Measurements from ENCODE around the gene ILK. TPM values are rescaled to one million over a fixed set of nuclear protein-coding genes. Genes with fewer than 3 reads are reported as not detected.

ILK gene
- total RNA-seq, 1 experiment from 2014 or later: 69.7 TPM

- no peaks in the 10 kb centered on the region for H3K9me2 ChIP-seq (ENCODE audit: insufficient read depth)
- ChIA-PET CTCF (no interaction called here), POLR2A (ENCODE audit: unreplicated experiment) (interaction anchor here (0.5 to 0.7 kb wide), 2 partner anchors 12 to 15 kb away, joined by 3 to 11 read pairs; partner anchors contain the start of gene TAF10)
- no peak overlapping the region for H3K4me3 ChIP-seq
- H3F3A ChIP-seq (ENCODE audit: insufficient read depth, low read depth): no peaks in the 10 kb centered on the region
- no peaks in the 10 kb centered on the region for H3K36me3 ChIP-seq (ENCODE audit: low read depth)
- H3K4me1 ChIP-seq (replicated peaks; ENCODE audit: insufficient read depth): no peaks in the 10 kb centered on the region
- no peaks in the 10 kb centered on the region for H3K79me2 ChIP-seq (ENCODE audit: low read depth)
- no peaks in the 10 kb centered on the region for H3K27me3 ChIP-seq (ENCODE audit: insufficient read depth, low read depth)
- TF ChIP-seq CTCF (conservative IDR thresholded peaks at IDR 0.05) (no peak), EZH2 (IDR thresholded peaks at IDR 0.05; ENCODE audit: low read depth) (no peak)
- no TSS peak for BruUV-seq (replicated peaks)
- no peak overlapping the region for H2AFZ ChIP-seq
- H3K4me2 ChIP-seq: no peak overlapping the region
- no peak for DNase-seq
- H3K9me3 ChIP-seq (ENCODE audit: insufficient read depth, low read depth): no peaks in the 10 kb centered on the region
- no peak overlapping the region for H3K27ac ChIP-seq
- no peaks in the 10 kb centered on the region for H4K20me1 ChIP-seq (ENCODE audit: insufficient read depth)
- intact Hi-C loops (cut with micrococcal nuclease; ENCODE audit: unreplicated experiment): no loop called here
Measured at GRCh38 chr11:6626971-6627761, 23.6 kb downstream of the ILK start.

DNA sequence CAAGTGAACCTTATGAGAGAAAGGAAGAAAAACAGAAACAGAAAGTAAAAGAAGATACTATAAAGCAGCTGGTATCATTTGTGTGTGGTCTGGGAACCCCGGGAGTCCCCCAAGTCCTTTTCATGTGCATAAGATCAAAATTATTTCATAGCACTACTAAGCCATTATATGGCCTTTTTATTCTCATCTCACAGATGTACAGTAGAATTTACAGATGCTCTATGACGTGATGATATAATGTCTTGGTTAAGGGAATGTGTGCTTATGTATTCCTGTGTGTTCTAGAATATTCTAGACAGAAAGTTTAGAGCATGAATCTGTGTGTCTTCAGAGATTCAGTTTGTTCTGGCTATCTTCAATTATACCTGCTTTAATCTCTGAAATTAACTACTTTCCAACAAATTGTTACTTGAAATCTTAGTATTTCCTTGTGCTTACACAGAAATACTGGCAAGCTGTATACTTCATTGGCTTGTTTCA lies 24.2 kb downstream of the ILK start:
- H3K4me3 ChIP-seq: no peak overlapping the region
- H3K4me2 ChIP-seq: no peak overlapping the region
- H2AFZ ChIP-seq: no peak overlapping the region
- POLR2A ChIA-PET (ENCODE audit: unreplicated experiment): interaction anchor here (0.5 to 0.7 kb wide), 2 partner anchors 11 to 16 kb away, joined by 3 to 11 read pairs; partner anchors contain the start of gene TAF10
- no peaks in the 10 kb centered on the region for H3K27me3 ChIP-seq (ENCODE audit: insufficient read depth, low read depth)
- CTCF ChIA-PET: no interaction called here
- H4K20me1 ChIP-seq (ENCODE audit: insufficient read depth): no peaks in the 10 kb centered on the region
- no peaks in the 10 kb centered on the region for H3K79me2 ChIP-seq (ENCODE audit: low read depth)
- H3K9me3 ChIP-seq (ENCODE audit: insufficient read depth, low read depth): no peaks in the 10 kb centered on the region
- no peak for TF ChIP-seq CTCF (conservative IDR thresholded peaks at IDR 0.05)
- no peak for TF ChIP-seq EZH2 (IDR thresholded peaks at IDR 0.05; ENCODE audit: low read depth)
- no peaks in the 10 kb centered on the region for H3F3A ChIP-seq (ENCODE audit: insufficient read depth, low read depth)
- DNase-seq: no peak
- H3K27ac ChIP-seq: no peak overlapping the region
- no peaks in the 10 kb centered on the region for H3K9me2 ChIP-seq (ENCODE audit: insufficient read depth)
- intact Hi-C loops (cut with micrococcal nuclease; ENCODE audit: unreplicated experiment): no loop called here
- no peaks in the 10 kb centered on the region for H3K4me1 ChIP-seq (replicated peaks; ENCODE audit: insufficient read depth)
- no TSS peak for BruUV-seq (replicated peaks)
- no peaks in the 10 kb centered on the region for H3K36me3 ChIP-seq (ENCODE audit: low read depth)

DNA sequence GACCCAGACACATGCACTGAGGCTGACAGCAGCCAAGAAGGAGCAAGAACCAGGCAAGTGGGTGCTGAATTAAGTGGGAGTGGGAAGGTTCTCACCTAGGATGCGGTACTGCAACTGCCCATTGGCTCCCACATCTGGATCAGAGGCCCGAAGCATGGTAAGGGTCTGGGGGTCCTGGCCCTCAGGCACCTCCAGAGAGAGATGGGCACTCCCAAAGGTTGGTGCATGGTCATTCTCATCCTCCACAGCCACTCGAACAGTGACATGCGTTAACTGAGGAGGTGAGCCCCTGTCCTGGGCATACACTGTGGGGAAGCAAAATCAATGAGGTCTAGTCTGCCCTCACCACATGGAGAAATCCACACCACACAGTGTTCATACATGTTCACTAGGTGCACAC lies 25.0 kb downstream of the ILK start:
- H3K79me2 ChIP-seq (ENCODE audit: low read depth): no peaks in the 10 kb centered on the region
- H3K9me3 ChIP-seq (ENCODE audit: insufficient read depth, low read depth): no peaks in the 10 kb centered on the region
- H3K36me3 ChIP-seq (ENCODE audit: low read depth): no peaks in the 10 kb centered on the region
- no peak overlapping the region for H3K27ac ChIP-seq
- BruUV-seq (replicated peaks): no TSS peak
- no peaks in the 10 kb centered on the region for H4K20me1 ChIP-seq (ENCODE audit: insufficient read depth)
- no peak overlapping the region for H2AFZ ChIP-seq
- no peaks in the 10 kb centered on the region for H3K27me3 ChIP-seq (ENCODE audit: insufficient read depth, low read depth)
- no peaks in the 10 kb centered on the region for H3F3A ChIP-seq (ENCODE audit: insufficient read depth, low read depth)
- no peak for DNase-seq
- H3K9me2 ChIP-seq (ENCODE audit: insufficient read depth): no peaks in the 10 kb centered on the region
- no peak for TF ChIP-seq CTCF (conservative IDR thresholded peaks at IDR 0.05)
- TF ChIP-seq EZH2 (IDR thresholded peaks at IDR 0.05; ENCODE audit: low read depth): no peak
- POLR2A ChIA-PET (ENCODE audit: unreplicated experiment): no interaction called here
- H3K4me2 ChIP-seq: no peak overlapping the region
- CTCF ChIA-PET: no interaction called here
- intact Hi-C loops (cut with micrococcal nuclease; ENCODE audit: unreplicated experiment): no loop called here
- no peaks in the 10 kb centered on the region for H3K4me1 ChIP-seq (replicated peaks; ENCODE audit: insufficient read depth)
- H3K4me3 ChIP-seq: no peak overlapping the region

All from PC-9 (cell line).